ENCODE data around the gene CD14.
"Not testable (repeated sequence)": the region's sequence is repeated elsewhere in the genome, so short reads cannot be mapped to it uniquely, and the experiment has no call there.

CD14 gene

GRCh38 chr5:140595538-140596300 lies 37.3 kb downstream of the CD14 start:
- DNase-seq (ENCODE audit: low read depth), result no peak

GRCh38 chr5:140594169-140594568 lies 38.8 kb downstream of the CD14 start:
- DNase-seq (ENCODE audit: low read depth), result no peak

- DNase-seq (ENCODE audit: low read depth), result not testable (repeated sequence)
Measured at GRCh38 chr5:140593070-140593469, 39.9 kb downstream of the CD14 start.

GRCh38 chr5:140591747-140592372 lies 41.1 kb downstream of the CD14 start:
- no peak for DNase-seq (ENCODE audit: low read depth)

GRCh38 chr5:140590861-140591260 lies 42.1 kb downstream of the CD14 start:
- DNase-seq (ENCODE audit: low read depth), result no peak

- DNase-seq (ENCODE audit: low read depth), result no peak
Measured at GRCh38 chr5:140588311-140589070, 44.5 kb downstream of the CD14 start.

- DNase-seq (ENCODE audit: low read depth), result no peak
Measured at GRCh38 chr5:140587495-140587894, 45.5 kb downstream of the CD14 start.
